Mammary epithelial cell (primary cell): ENCODE results near the gene COA7.

Source experiments
- EZH2 ChIP-seq: IDR thresholded peaks from 2 replicates; pipeline ENCODE4 v1.6.1; 2012; ENCODE audit warnings: low read length, inconsistent platforms, borderline replicate concordance
- TF ChIP-seq, protein P1 (sequence below), 2 donors: IDR thresholded peaks in 1 of 2; conservative IDR thresholded peaks in 1 of 2; 2 replicates each; pipeline ENCODE4 v1.5.1; 2011 to 2012; ENCODE audit warnings: inconsistent platforms in 2 of 2, low read length in 2 of 2, mild to moderate bottlenecking in 2 of 2, control low read depth in 1 of 2, low read depth in 1 of 2; ENCODE audit not compliant: insufficient read depth in 1 of 2; ENCODE audit errors: extremely low read depth in 1 of 2

DNA sequence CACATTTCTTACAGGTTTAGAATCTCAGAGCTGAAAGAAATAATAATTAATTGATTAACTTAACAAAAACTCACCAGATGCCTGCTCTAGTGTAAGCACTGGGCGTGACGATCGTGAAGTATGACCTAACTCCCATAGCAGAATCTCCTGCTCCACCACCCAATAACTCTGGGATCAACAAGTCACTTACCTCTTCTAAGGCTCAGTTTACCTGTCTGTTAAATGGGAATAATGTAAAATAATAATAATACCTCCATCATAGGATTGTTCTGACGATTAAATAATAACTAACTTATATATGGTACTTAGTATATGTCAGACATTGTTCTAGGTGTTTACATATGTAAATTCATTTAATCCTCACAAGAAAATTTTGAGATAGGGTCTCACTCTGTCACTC, 24.6 kb downstream of the COA7 start:
- TF ChIP-seq, protein P1, sequence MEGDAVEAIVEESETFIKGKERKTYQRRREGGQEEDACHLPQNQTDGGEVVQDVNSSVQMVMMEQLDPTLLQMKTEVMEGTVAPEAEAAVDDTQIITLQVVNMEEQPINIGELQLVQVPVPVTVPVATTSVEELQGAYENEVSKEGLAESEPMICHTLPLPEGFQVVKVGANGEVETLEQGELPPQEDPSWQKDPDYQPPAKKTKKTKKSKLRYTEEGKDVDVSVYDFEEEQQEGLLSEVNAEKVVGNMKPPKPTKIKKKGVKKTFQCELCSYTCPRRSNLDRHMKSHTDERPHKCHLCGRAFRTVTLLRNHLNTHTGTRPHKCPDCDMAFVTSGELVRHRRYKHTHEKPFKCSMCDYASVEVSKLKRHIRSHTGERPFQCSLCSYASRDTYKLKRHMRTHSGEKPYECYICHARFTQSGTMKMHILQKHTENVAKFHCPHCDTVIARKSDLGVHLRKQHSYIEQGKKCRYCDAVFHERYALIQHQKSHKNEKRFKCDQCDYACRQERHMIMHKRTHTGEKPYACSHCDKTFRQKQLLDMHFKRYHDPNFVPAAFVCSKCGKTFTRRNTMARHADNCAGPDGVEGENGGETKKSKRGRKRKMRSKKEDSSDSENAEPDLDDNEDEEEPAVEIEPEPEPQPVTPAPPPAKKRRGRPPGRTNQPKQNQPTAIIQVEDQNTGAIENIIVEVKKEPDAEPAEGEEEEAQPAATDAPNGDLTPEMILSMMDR (conservative IDR thresholded peaks at IDR 0.05 in 1 of 2, IDR thresholded peaks at IDR 0.05 in 1 of 2; ENCODE audit: extremely low read depth in 1 of 2, insufficient read depth in 1 of 2, low read depth in 1 of 2, low read length in 2 of 2), result no peak
- no peak for TF ChIP-seq EZH2
